Subcutaneous adipose tissue (tissue), 4 donors: ENCODE results near the gene NOXRED1. TPM values are rescaled to one million over a fixed set of nuclear protein-coding genes. Genes with fewer than 3 reads are reported as not detected.

Source experiments
- CTCF ChIP-seq: fragments of 450-650 bp; IDR thresholded peaks from one replicate; pipeline ENCODE4 v1.5.1; 2016; ENCODE audit warnings: low read depth, mild to moderate bottlenecking, control low read depth, antibody characterized with exemption, moderate library complexity
- total RNA-seq, 4 donors: library from RNA; depleted of rRNA; stranded (reverse); fragments of >200 nt; gene quantifications; one replicate each; pipeline ENCODE4 v1.1.0, GENCODE V29; 2016

Gene NOXRED1
- total RNA-seq, 4 donors from 2014 or later = 0.22 to 0.51 TPM; not detected in 2

DNA sequence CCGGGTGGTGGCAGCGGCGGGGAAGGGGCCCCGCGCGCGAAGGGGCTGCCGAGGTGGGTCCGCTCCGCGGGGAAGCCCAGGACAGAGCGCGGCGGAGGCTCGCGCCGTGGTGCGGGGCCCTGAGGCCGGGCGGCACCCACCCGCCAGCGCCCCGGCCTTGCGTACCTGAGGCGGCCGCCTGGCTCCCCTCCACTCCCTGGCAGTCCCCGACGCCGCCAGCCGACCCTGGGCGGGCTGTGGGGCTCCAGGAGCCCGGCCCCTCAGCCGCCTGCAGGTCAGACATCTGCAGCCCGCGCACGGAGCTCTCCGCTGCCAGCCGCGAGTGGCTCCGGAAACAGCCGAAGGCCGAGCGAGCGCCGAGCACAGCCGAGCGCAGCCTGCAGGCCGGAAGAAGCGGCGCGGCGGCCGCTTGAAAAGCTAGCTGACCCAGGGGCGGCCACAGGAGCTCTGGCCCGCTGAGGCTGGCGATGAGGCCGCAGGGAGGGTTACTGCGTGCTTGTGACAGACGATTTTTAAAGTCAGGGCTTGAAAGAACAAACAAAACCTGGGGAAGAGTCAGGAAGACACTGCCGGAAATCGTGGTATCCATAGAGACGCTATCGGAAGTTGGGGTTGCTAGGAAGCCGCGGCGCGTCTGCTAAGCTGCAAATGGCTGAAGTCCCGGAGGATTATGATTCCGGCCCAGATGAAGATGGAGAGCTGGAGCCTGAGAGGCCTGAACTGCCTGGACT lies 46.4 kb downstream of the NOXRED1 start, which contains the start of the genes SAMD15 and TMED8:
Gene SAMD15, plus strand, starts transcription at position 609 of the 731 bp plus-strand sequence. Its CDS starts 40 bp downstream, at position 649.
Gene TMED8, minus strand, starts transcription at position 324 of the 731 bp plus-strand sequence. Its CDS starts 41 bp downstream, at position 283.
- TF ChIP-seq CTCF = no peak

GRCh38 chr14:77375973-77376770 lies 47.2 kb downstream of the NOXRED1 start:
- no peak for TF ChIP-seq CTCF

DNA sequence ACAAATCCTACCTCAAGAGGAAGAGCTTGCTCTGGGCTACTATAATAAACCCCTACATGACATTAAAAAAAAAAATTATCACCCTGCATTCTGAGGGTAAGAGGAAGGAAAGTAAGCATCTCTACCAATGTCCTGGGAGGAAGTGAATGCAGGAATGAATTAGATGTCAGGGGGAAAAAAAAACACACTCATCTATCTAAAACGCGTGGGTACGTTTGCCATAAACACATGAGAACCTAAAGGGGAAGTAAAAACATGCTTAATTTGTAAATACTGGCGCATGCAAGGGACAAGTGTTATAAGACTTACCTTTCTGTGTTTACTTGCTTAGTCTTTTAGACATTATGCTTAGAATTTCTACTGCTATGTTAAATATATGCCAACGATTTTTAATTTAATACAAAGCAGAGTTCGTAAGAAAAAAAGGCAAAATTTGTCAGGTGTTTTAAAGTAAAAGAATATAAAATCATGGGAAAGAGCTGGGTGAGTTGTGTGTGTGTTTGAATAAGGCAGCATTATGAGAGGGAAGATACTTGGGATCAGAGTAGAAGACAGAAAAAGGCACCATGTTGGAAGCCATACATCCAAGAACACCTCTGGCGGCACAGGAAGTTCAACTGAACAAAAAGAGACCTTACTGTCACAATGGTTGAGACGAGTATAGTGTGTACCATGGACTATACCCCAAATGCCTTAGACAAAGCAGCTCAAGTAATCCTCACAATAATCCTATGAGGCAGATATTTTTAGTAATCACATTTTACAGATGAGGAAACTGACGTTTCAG lies 48.0 kb downstream of the NOXRED1 start:
- no peak for TF ChIP-seq CTCF

GRCh38 chr14:77372304-77372841 lies 51.0 kb downstream of the NOXRED1 start:
- no peak for TF ChIP-seq CTCF

- no peak for TF ChIP-seq CTCF
Observed at GRCh38 chr14:77369285-77369684, 54.0 kb downstream of the NOXRED1 start.

GRCh38 chr14:77364146-77364545 lies 59.2 kb downstream of the NOXRED1 start:
- no peak for TF ChIP-seq CTCF
